Lower lobe of right lung (tissue), 2 donors: ENCODE measurements around the gene SLC6A9. TPM values are rescaled to one million over a fixed set of nuclear protein-coding genes. Genes with fewer than 3 reads are reported as not detected.

ENCODE experiments used
- ATAC-seq, 2 donors: fragments of 200-7000 bp; cut with Tn5 transposase; one replicate each; pipeline ENCODE4 v1.9.1; 2020 to 2022; ENCODE audit warnings: mild to moderate bottlenecking in 2 of 2, moderate library complexity in 2 of 2
- DNase-seq: peaks from one replicate; pipeline ENCODE4 v3.0.0-alpha.2; 2020
- H3K27ac ChIP-seq: fragments of 200-600 bp; one replicate; pipeline ENCODE4 v1.8.0; 2022
- H3K27me3 ChIP-seq: fragments of 200-600 bp; one replicate; pipeline ENCODE4 v1.8.0; 2022; ENCODE audit warnings: low read depth
- H3K36me3 ChIP-seq: fragments of 200-600 bp; one replicate; pipeline ENCODE4 v1.8.0; 2022; ENCODE audit warnings: mild to moderate bottlenecking
- H3K4me1 ChIP-seq: fragments of 200-600 bp; one replicate; pipeline ENCODE4 v1.8.0; 2022
- H3K4me3 ChIP-seq: fragments of 200-600 bp; one replicate; pipeline ENCODE4 v1.8.0; 2022; ENCODE audit warnings: mild to moderate bottlenecking
- H3K9me3 ChIP-seq: fragments of 200-600 bp; one replicate; pipeline ENCODE4 v1.8.0; 2022
- CTCF ChIP-seq: fragments of 200-600 bp; IDR thresholded peaks from one replicate; pipeline ENCODE4 v1.8.0; 2022; ENCODE audit warnings: antibody characterized with exemption, mild to moderate bottlenecking
- intact Hi-C: fragments of 100-400 bp; cut with DNase I; formaldehyde crosslinking; loops from one replicate; pipeline ENCODE4 v1.11.0; 2022
- total RNA-seq: library from RNA; stranded (reverse); fragmentation: NEBNext Ultra II Directional; extraction: Animal tissue kit (Norgen Biotek cat#: 25700); gene quantifications from one replicate; pipeline ENCODE4 v1.2.1, GENCODE V29; 2021
- donor health status: DM: no; HTN: yes; CAD: no; lungs with severe emphysema.

SLC6A9 gene
- total RNA-seq, 1 donor from 2014 or later, result 24.2 TPM

- TF ChIP-seq CTCF, result no peak
- peak overlapping the region; percentile 81 for H3K4me3 ChIP-seq
- H3K27me3 ChIP-seq, result no peaks in the 10 kb centered on the region
- peak overlapping the region; percentile 73 for H3K27ac ChIP-seq
- H3K4me1 ChIP-seq, result peaks cover 16% of the 10 kb centered on the region
- no peaks in the 10 kb centered on the region for H3K36me3 ChIP-seq
- intact Hi-C loops, result no loop called here
- DNase-seq, result no peak
- peak in 1 of 2 donors; percentile 49 for ATAC-seq
- H3K9me3 ChIP-seq, result no peaks in the 10 kb centered on the region
Measured at GRCh38 chr1:43991200-43991475, 40.1 kb downstream of the SLC6A9 start.

GRCh38 chr1:43990271-43991199 lies 40.7 kb downstream of the SLC6A9 start:
- peak overlapping the region; percentile 73 for H3K27ac ChIP-seq
- H3K9me3 ChIP-seq, result no peaks in the 10 kb centered on the region
- no peak for TF ChIP-seq CTCF
- peak overlapping the region; percentile 81 for H3K4me3 ChIP-seq
- ATAC-seq, result no peak
- intact Hi-C loops, result no loop called here
- DNase-seq, result no peak
- no peaks in the 10 kb centered on the region for H3K27me3 ChIP-seq
- peaks cover 3% of the 10 kb centered on the region for H3K36me3 ChIP-seq
- H3K4me1 ChIP-seq, result peaks cover 16% of the 10 kb centered on the region

GRCh38 chr1:43987159-43987902 lies 43.9 kb downstream of the SLC6A9 start:
- intact Hi-C loops, result no loop called here
- no peak for ATAC-seq
- no peak for TF ChIP-seq CTCF
- Histone ChIP-seq H3K27me3 (no peaks in the 10 kb centered on the region), H3K9me3 (no peaks in the 10 kb centered on the region), H3K4me3 (no peak overlapping the region), H3K36me3 (peaks cover 8% of the 10 kb centered on the region), H3K27ac (no peak overlapping the region), H3K4me1 (peaks cover 12% of the 10 kb centered on the region)
- no peak for DNase-seq

- TF ChIP-seq CTCF, result no peak
- intact Hi-C loops, result no loop called here
- Histone ChIP-seq H3K27me3 (no peaks in the 10 kb centered on the region), H3K9me3 (no peaks in the 10 kb centered on the region), H3K36me3 (peaks cover 8% of the 10 kb centered on the region), H3K4me3 (no peak overlapping the region), H3K4me1 (peaks cover 8% of the 10 kb centered on the region), H3K27ac (no peak overlapping the region)
- ATAC-seq (no peak), DNase-seq (no peak)
Measured at GRCh38 chr1:43986712-43987111, 44.5 kb downstream of the SLC6A9 start.

- no peak overlapping the region for H3K27ac ChIP-seq
- peaks cover 8% of the 10 kb centered on the region for H3K36me3 ChIP-seq
- intact Hi-C loops, result no loop called here
Measured at GRCh38 chr1:43985984-43986595, 45.2 kb downstream of the SLC6A9 start.

More at GRCh38 chr1:43985984-43986595, 45.2 kb downstream of the SLC6A9 start:
- Histone ChIP-seq H3K9me3 (no peaks in the 10 kb centered on the region), H3K4me1 (peaks cover 7% of the 10 kb centered on the region), H3K4me3 (no peak overlapping the region), H3K27me3 (no peaks in the 10 kb centered on the region)
- DNase-seq (no peak), ATAC-seq (no peak)
- TF ChIP-seq CTCF, result no peak
